Superior temporal gyrus (tissue), 1 donor: ENCODE data around the gene ZNF552.

ENCODE experiments used
- DNase-seq: peaks from one replicate; pipeline ENCODE4 v3.0.0-alpha.2; 2016; ENCODE audit errors: extremely low spot score

ZNF552 gene

DNA sequence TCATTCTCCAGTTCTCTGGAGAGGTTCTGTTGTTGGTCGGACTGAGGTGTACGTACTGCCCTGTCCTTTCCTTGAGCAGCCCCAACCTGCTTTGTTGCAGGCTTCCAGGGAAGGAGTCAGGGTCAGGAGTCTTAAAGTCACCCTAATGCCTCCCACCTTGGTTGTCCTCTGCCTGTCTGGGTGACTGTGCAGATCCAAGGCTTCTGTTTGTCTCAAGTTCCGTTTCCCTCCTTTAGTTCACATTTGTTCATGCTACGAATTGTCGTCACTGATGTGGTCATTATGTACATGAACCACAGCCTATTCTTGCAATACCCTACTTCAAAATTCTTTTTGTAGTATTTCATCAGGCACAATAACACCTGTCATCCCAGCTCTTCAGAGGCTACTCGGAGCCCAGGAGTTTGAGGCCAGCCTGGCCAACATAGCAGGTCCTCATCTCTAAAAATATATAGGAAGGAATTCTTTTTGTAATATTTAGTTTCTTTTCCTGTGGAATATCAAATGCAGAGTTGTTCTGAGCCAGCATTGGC, 37.9 kb downstream of the ZNF552 start:
- no peak for DNase-seq

DNA sequence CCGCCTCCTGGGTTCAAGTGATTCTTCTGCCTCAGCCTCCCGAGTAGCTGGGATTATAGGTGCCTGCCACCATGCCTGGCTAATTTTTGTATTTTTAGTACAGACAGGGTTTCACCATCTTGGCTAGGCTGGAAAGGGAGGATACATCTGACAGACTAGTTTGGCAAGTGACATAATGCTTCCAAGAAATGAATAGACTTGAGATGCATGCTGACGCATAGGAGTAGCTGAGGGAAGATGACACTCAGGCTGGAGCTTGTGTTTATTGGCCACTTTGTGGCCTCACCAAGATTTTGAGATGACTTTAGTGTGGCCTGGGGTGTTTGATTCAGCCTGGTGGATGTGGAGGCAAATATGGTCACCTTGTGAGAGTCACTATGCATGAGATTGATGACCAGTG, 41.2 kb downstream of the ZNF552 start:
- DNase-seq = no peak

DNA sequence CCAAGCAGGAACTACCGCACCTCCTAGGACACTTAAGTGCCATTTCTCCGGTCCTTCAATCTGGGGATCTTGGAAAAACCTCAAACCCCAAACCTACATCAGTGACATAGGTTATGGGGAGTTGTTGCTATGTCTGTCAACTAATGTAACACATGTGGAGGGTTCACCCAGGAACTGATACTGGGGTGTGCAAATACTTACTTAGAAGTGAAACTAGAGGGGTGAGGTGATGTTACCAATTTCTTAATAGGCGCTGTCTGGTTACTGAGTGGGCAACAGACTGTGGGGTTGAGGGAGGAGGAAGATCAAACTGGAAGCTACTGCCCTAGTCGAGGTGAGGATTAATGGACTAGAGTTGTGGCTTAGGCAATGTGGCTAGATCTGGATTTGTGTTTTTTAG, 43.3 kb downstream of the ZNF552 start:
- DNase-seq = no peak

DNA sequence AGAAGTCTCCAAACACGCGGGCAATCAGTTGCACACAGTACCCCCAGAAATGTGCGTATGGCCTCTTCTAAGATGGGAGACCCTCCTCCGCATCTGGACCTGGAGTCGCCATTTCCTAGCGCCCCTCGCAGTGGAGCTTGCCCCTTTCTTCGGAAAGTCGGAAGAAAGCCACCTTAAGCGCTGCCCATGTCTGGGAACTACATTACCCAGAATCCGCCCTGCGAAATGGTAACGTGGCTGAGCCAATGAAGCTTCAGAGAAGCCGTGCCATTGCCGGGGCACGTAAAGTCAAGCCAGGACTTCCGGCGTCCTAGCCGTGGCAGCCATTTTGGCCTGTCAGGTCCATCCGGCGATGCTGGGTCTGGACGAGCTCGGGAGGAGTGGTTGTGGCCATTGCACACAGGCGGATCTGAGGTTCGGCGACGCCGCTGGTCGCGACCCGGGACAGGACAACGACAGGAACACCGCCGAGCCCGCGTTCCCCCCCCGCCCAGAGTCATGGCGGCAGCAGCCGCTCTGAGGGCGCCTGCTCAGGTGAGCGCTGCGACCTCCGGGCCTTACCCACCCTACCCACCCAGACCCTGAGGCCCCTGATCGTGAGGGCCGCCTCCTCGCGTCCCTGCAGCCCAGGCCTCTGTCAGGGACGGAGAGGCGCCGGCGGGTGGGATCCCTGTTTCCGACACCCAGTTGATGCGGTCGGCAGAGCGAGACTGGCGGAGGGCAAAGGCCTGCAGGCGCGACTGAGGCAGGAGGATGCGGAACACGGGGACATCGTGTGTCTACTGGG, 45.2 kb downstream of the ZNF552 start, which contains the start of gene ZNF586:
ZNF586 (plus strand) TSS at position 332 of the 787 bp plus-strand sequence; CDS start at position 499, 167 bp downstream.
- peak; percentile 98 for DNase-seq

DNA sequence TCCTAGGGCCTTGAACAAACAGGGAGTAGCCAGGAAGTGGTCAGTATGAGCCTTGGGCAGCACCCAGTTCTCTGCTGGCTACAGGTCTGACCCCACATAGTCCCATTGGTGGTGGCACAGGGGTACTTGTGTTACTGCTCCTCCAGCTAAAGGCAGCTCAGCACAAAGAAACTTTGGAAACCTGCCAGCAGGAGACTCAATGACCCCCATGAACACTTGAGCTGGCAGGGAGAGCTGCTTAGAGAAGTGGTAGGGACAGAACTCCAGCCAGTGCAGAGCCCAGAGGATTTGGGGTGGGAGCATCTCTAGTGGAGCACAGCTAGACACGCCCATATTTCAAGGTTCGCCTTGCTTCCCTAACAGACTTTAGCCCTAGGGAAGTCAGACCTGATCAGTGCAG, 55.6 kb downstream of the ZNF552 start:
- no peak for DNase-seq

DNA sequence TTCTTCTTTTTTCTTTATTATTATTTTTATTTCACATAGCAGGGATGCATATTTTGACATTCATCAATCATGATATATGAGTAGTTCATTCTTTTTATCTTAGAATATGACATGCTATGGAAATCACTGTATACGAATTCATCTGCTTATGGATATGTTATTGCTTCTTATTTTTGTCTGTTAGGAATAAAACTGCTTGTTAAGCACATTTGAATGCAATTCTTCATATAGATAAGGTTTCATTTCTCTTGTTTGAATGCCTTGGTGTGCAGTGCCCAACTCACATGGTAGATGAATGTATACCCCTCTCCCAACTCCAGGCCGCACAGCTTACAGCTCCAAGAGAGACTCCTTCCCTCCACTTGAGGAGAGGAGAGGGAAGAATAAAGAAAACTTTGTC, 56.8 kb downstream of the ZNF552 start:
- no peak for DNase-seq
